Tibial nerve (tissue), 4 donors: ENCODE data around the gene CDK13.

Experiments
- EP300 ChIP-seq, 2 donors: sonication (generic); formaldehyde crosslinking; IDR thresholded peaks; one replicate each; pipeline ENCODE4 v1.6.1; 2017; ENCODE audit warnings: antibody characterized with exemption in 2 of 2, mild to moderate bottlenecking in 1 of 2
- POLR2A ChIP-seq, 2 donors: fragments of 450-650 bp; IDR thresholded peaks; one replicate each; pipeline ENCODE4 v1.6.1; 2017; ENCODE audit warnings: antibody characterized with exemption in 2 of 2, mild to moderate bottlenecking in 2 of 2, moderate library complexity in 2 of 2
- TF ChIP-seq, protein P1 (sequence below), 5 experiments: fragments of 200-600 bp in 3 of 5; fragments of 450-650 bp in 2 of 5; sonication (generic) in 3 of 5; IDR thresholded peaks; one replicate each; pipeline ENCODE4 v1.5.1; 2016 to 2019; ENCODE audit warnings: antibody characterized with exemption in 5 of 5, mild to moderate bottlenecking in 3 of 5, moderate library complexity in 2 of 5

DNA sequence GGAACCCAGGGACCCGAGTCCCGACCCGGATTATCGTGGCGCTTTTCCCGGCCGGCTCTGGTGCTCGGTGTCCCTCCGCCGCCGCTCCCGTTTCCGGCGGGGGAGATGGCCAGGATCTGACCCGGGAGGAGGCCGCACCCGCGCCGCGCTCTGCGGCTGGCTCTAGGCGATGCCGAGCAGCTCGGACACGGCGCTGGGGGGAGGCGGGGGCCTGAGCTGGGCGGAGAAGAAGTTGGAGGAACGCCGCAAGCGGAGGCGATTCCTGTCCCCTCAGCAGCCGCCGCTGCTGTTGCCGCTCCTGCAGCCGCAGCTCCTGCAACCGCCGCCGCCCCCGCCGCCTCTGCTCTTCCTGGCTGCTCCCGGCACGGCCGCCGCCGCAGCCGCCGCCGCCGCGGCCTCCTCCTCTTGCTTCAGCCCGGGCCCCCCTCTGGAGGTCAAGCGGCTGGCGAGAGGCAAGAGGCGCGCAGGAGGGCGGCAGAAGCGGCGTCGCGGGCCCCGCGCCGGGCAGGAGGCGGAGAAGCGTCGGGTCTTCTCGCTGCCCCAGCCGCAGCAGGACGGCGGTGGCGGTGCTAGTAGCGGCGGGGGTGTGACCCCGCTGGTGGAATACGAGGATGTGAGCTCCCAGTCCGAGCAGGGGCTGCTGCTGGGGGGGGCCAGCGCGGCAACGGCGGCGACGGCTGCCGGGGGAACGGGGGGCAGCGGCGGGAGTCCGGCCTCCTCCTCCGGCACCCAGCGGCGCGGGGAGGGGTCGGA, 593 bp downstream of the CDK13 start:
- TF ChIP-seq POLR2A (IDR thresholded peaks at IDR 0.05) = no peak
- TF ChIP-seq, protein P1, sequence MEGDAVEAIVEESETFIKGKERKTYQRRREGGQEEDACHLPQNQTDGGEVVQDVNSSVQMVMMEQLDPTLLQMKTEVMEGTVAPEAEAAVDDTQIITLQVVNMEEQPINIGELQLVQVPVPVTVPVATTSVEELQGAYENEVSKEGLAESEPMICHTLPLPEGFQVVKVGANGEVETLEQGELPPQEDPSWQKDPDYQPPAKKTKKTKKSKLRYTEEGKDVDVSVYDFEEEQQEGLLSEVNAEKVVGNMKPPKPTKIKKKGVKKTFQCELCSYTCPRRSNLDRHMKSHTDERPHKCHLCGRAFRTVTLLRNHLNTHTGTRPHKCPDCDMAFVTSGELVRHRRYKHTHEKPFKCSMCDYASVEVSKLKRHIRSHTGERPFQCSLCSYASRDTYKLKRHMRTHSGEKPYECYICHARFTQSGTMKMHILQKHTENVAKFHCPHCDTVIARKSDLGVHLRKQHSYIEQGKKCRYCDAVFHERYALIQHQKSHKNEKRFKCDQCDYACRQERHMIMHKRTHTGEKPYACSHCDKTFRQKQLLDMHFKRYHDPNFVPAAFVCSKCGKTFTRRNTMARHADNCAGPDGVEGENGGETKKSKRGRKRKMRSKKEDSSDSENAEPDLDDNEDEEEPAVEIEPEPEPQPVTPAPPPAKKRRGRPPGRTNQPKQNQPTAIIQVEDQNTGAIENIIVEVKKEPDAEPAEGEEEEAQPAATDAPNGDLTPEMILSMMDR (IDR thresholded peaks at IDR 0.05) = no peak
- no peak for TF ChIP-seq EP300 (IDR thresholded peaks at IDR 0.05)
